Panc1 (cell line): ENCODE measurements around the gene ATP6V1F. TPM values are rescaled to one million over a fixed set of nuclear protein-coding genes. Genes with fewer than 3 reads are reported as not detected.

Source experiments
- ATAC-seq: fragments of 200-7000 bp; cut with Tn5 transposase; 2 replicates; pipeline ENCODE4 v1.9.1; 2020; ENCODE audit warnings: mild to moderate bottlenecking, moderate library complexity
- BruUV-seq: library from RNA; stranded (reverse); fragments of 400-500 nt; replicated peaks from 2 replicates; lab custom pipeline; 2021; lab: Mats Ljungman, UMichigan
- CTCF ChIA-PET: fragments of 300-600 bp; sonication (Branson Sonifier 250); formaldehyde crosslinking; loops from one replicate; lab custom pipeline; 2022; ENCODE audit warnings: antibody characterized with exemption; lab: Charles Lee
- POLR2A ChIA-PET: fragments of 300-600 bp; sonication (Branson Sonifier 250); formaldehyde crosslinking; loops from one replicate; lab custom pipeline; 2022; ENCODE audit warnings: antibody characterized with exemption; lab: Charles Lee
- DNase-seq: peaks from one replicate; pipeline ENCODE4 v3.0.0-alpha.2; 2010; ENCODE audit warnings: low read depth, low spot score
- H3K27ac ChIP-seq: 2 replicates; pipeline ENCODE4 v1.5.1; 2011; ENCODE audit warnings: mild to moderate bottlenecking, low read length, inconsistent platforms
- H3K27me3 ChIP-seq: fragments of 200-500 bp; sonication (Bioruptor generic); 2 replicates; pipeline ENCODE4 v1.6.0; 2014; ENCODE audit warnings: low read length, inconsistent platforms; ENCODE audit not compliant: control insufficient read depth, insufficient read depth
- H3K36me3 ChIP-seq: fragments of 200-500 bp; sonication (Bioruptor generic); 2 replicates; pipeline ENCODE4 v1.5.1; 2014; ENCODE audit warnings: inconsistent platforms, mild to moderate bottlenecking, low read length, moderate library complexity; ENCODE audit not compliant: control insufficient read depth, insufficient read depth
- H3K4me1 ChIP-seq: 2 replicates; pipeline ENCODE4 v1.5.1; 2011; ENCODE audit warnings: inconsistent platforms, mild to moderate bottlenecking, low read length, moderate library complexity; ENCODE audit not compliant: control insufficient read depth, insufficient read depth
- H3K4me3 ChIP-seq, 2 experiments: 2 replicates each; pipeline ENCODE4 v1.5.1; 2011 to 2012; ENCODE audit warnings: low read depth in 2 of 2, low read length in 2 of 2, mild to moderate bottlenecking in 2 of 2, inconsistent platforms in 1 of 2, moderate library complexity in 1 of 2
- H3K9me3 ChIP-seq: fragments of 200-500 bp; sonication (Bioruptor generic); 2 replicates; pipeline ENCODE4 v1.5.1; 2014; ENCODE audit warnings: low read depth, mild to moderate bottlenecking, inconsistent platforms, low read length, moderate library complexity; ENCODE audit not compliant: control insufficient read depth, insufficient read depth
- CTCF ChIP-seq: fragments of 450-650 bp; IDR thresholded peaks from 2 replicates; pipeline ENCODE4 v1.5.1; 2017; ENCODE audit warnings: mild to moderate bottlenecking
- POLR2AphosphoS5 ChIP-seq: IDR thresholded peaks from 2 replicates; pipeline ENCODE4 v1.6.1; 2012; ENCODE audit warnings: mild to moderate bottlenecking, low read depth, low read length, moderate library complexity
- REST ChIP-seq, 2 experiments: IDR thresholded peaks; 2 replicates each; pipeline ENCODE4 v1.6.1; 2011 to 2012; ENCODE audit warnings: low read depth in 2 of 2, control low read depth in 1 of 2, low read length in 1 of 2, mild to moderate bottlenecking in 1 of 2, moderate library complexity in 1 of 2; ENCODE audit not compliant: insufficient read depth in 1 of 2
- SIN3A ChIP-seq: IDR thresholded peaks from 2 replicates; pipeline ENCODE4 v1.6.1; 2012; ENCODE audit warnings: low read depth, mild to moderate bottlenecking, low read length, moderate library complexity, borderline replicate concordance; ENCODE audit not compliant: insufficient read depth
- TCF7L2 ChIP-seq: IDR thresholded peaks from 2 replicates; pipeline ENCODE4 v1.6.1; 2011; ENCODE audit warnings: mild to moderate bottlenecking, low read depth, low read length, inconsistent platforms
- in situ Hi-C: cut with HindIII; loops from 2 replicates; pipeline ENCODE4 v1.10.0; 2016; ENCODE audit warnings: low sequenced_read_pairs, low pct_unique_long_range_greater_than_20kb
- intact Hi-C: fragments of 100-400 bp; cut with micrococcal nuclease; formaldehyde crosslinking; loops from one replicate; pipeline ENCODE4 v1.10.0; 2022; ENCODE audit not compliant: unreplicated experiment
- total RNA-seq: library from RNA; stranded (reverse); gene quantifications from one replicate; pipeline ENCODE4 v1.2.1, GENCODE V29; 2021; ENCODE audit not compliant: unreplicated experiment

The ATP6V1F gene
- total RNA-seq, 1 experiment from 2014 or later = 151 TPM

DNA sequence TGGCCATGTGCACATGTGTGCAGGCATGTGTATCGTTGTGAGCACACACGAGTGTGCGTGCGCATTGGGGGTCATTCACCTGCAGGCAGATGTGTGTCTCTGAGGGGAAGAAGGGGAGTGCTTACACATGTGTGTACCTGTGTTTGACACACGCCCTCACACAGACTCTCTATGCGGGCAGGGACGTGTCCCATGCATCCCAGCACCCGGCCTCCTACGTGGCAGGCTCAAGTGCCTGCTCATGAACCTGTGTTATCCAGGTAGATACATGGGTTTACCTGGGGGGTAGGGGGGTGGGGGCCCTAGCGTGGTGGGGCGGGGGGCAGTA lies 29.2 kb downstream of the ATP6V1F start:
- DNase-seq (no peak), ATAC-seq (no peak)
- no TSS peak for BruUV-seq
- no peak for TF ChIP-seq REST (IDR thresholded peaks at IDR 0.05; ENCODE audit: insufficient read depth in 1 of 2, low read depth in 2 of 2, low read length in 1 of 2)
- no peak for TF ChIP-seq CTCF
- TF ChIP-seq SIN3A = no peak
- Histone ChIP-seq H3K36me3 (no peaks in the 10 kb centered on the region), H3K27ac (no peak overlapping the region), H3K9me3 (no peaks in the 10 kb centered on the region), H3K27me3 (no peaks in the 10 kb centered on the region), H3K4me3 (no peak overlapping the region), H3K4me1 (no peaks in the 10 kb centered on the region; the same call in 1 of the 2 replicates)
- ChIA-PET POLR2A (no interaction called here), CTCF (no interaction called here)
- intact Hi-C loops = no loop called here
- in situ Hi-C loops = no loop called here

DNA sequence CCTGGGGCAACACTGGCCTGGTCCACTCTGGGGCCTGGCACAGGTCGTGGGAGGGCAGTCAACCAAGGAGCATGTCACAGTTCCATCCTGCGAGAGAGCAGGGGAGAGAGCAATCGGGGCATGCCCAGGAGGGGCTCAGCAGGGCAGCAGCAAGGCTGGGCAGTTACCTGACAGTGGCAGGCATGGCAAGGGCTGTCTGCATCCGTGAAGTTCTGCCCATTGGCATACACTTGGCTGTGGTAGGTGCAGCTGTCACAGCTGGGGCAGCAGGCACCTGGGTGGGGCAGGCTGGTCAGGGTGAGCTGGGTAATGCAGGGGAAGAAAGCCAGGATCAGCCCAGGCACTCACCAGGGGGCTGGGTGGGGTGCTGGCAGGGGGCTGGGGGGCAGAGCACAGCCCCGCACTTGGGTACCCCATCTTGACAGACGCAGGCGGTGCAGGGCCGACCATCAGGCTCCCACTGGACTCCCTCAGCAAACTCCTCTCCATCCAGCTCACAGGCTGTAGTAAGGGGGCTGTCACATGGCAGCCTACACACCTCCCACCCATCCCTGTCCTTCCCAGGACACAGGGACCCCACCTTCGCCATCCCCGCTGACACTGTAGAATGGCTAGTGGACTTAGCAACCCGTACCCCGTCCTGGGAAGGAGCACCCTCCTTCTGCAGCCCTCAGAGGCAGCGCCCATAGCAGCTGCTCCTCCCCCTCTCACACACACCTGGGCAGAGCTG lies 30.0 kb downstream of the ATP6V1F start:
- in situ Hi-C loops (no loop called here), intact Hi-C loops (no loop called here)
- no peak overlapping the region for H3K4me3 ChIP-seq
- ChIA-PET POLR2A (no interaction called here), CTCF (interaction anchor here (0.6 kb wide), 1 partner anchor 10 kb away, joined by 3 read pairs; no protein-coding TSS in a partner anchor)
- no peak for TF ChIP-seq TCF7L2
- no peak for TF ChIP-seq SIN3A
- TF ChIP-seq REST (IDR thresholded peaks at IDR 0.05; ENCODE audit: insufficient read depth in 1 of 2, low read depth in 2 of 2, low read length in 1 of 2) = no peak
- no peak for TF ChIP-seq POLR2AphosphoS5
- no peak for TF ChIP-seq CTCF
- no peaks in the 10 kb centered on the region for H3K36me3 ChIP-seq
- H3K27me3 ChIP-seq = no peaks in the 10 kb centered on the region
- no peaks in the 10 kb centered on the region; the same call in 1 of the 2 replicates for H3K4me1 ChIP-seq
- BruUV-seq = no TSS peak
- ATAC-seq (no peak), DNase-seq (no peak)
- H3K27ac ChIP-seq = no peak overlapping the region
- no peaks in the 10 kb centered on the region for H3K9me3 ChIP-seq
